ENCODE measurements around the gene ARF6. TPM values are rescaled to one million over a fixed set of nuclear protein-coding genes. Genes with fewer than 3 reads are reported as not detected.
"Not testable (repeated sequence)": the region's sequence is repeated elsewhere in the genome, so short reads cannot be mapped to it uniquely, and the experiment has no call there.

ARF6 gene
- total RNA-seq, 1 experiment from 2014 or later, result 58.8 TPM

DNA sequence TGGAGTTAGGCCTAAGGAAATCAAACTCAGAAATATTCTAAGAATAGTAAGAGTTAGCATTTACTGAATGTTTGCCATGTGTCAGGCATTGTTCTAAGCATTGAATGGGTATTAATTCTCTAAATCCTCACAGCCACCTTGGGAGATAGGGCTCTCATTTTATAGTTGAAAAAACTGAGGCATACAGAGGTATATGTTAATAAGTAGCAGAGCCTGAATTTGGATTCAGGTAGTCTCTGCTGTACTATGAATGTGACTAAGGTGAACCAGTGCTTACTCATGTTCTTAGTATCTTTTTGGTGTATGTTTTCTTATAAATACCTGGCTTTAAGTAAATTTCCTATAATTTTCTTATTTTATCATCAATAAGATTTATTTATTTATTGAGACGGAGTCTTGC is 8.1 kb downstream of the ARF6 start:
- no peak overlapping the region for H3K27ac Mint-ChIP-seq (ENCODE audit: unreplicated experiment)
- intact Hi-C loops (cut with micrococcal nuclease; ENCODE audit: unreplicated experiment), result no loop called here
- H3K4me1 ChIP-seq, result peaks cover 21% of the 10 kb centered on the region
- no peak overlapping the region for H3K4me3 ChIP-seq (ENCODE audit: low read depth, low read length)
- H3K9me3 Mint-ChIP-seq (ENCODE audit: unreplicated experiment), result no peaks in the 10 kb centered on the region
- H3K27me3 Mint-ChIP-seq (ENCODE audit: insufficient read depth, unreplicated experiment), result no peaks in the 10 kb centered on the region
- no TSS peak for BruUV-seq (replicated peaks)
- ChIA-PET CTCF (no interaction called here), POLR2A (no interaction called here)
- DNase-seq, result no peak
- H3K36me3 Mint-ChIP-seq (ENCODE audit: insufficient read depth, unreplicated experiment), result peaks cover 23% of the 10 kb centered on the region
- peaks cover 33% of the 10 kb centered on the region for H3K4me1 Mint-ChIP-seq (ENCODE audit: low read depth, unreplicated experiment)
- H3K27me3 ChIP-seq (replicated peaks; ENCODE audit: control insufficient read depth, insufficient read depth, low read length), result no peaks in the 10 kb centered on the region
- no peaks in the 10 kb centered on the region for H3K9me3 ChIP-seq
- H3K36me3 ChIP-seq (ENCODE audit: control insufficient read depth, insufficient read depth, low read length), result no peaks in the 10 kb centered on the region
- no peak overlapping the region for H3K4me3 Mint-ChIP-seq (ENCODE audit: unreplicated experiment)
- TF ChIP-seq, protein P1, sequence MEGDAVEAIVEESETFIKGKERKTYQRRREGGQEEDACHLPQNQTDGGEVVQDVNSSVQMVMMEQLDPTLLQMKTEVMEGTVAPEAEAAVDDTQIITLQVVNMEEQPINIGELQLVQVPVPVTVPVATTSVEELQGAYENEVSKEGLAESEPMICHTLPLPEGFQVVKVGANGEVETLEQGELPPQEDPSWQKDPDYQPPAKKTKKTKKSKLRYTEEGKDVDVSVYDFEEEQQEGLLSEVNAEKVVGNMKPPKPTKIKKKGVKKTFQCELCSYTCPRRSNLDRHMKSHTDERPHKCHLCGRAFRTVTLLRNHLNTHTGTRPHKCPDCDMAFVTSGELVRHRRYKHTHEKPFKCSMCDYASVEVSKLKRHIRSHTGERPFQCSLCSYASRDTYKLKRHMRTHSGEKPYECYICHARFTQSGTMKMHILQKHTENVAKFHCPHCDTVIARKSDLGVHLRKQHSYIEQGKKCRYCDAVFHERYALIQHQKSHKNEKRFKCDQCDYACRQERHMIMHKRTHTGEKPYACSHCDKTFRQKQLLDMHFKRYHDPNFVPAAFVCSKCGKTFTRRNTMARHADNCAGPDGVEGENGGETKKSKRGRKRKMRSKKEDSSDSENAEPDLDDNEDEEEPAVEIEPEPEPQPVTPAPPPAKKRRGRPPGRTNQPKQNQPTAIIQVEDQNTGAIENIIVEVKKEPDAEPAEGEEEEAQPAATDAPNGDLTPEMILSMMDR (IDR thresholded peaks at IDR 0.05; ENCODE audit: insufficient read depth in 1 of 2, low read depth in 1 of 2, low read length in 1 of 2, severe bottlenecking in 1 of 2, unreplicated experiment in 1 of 2), result no peak

DNA sequence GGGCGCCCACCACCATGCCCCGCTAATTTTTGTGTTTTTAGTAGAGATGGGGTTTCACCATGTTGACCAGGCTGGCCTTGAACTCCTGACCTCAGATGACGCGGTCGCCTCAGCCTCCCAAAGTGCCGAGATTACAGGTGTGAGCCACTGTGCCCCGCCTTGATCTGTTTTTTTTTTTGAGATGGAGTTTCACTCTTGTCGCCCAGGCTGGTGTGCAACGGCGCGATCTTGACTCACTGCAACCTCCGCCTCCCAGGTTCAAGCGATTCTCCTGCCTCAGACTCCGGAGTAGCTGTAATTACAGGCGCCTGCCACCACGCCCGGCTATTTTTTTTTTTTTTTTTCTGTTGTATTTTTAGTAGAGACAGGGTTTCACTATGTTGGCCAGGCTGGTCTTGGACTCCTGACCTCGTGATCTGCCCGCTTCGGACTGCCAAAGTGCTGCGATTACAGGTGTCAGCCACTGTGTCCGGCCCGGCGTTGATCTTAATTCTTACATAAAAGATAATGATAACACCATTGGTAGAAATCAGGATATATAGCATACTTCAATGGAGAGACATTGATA is 9.9 kb downstream of the ARF6 start:
- H3K4me3 ChIP-seq (ENCODE audit: low read depth, low read length); H3K27me3 Mint-ChIP-seq (ENCODE audit: insufficient read depth, unreplicated experiment); H3K27ac Mint-ChIP-seq (ENCODE audit: unreplicated experiment); intact Hi-C loops (cut with micrococcal nuclease; ENCODE audit: unreplicated experiment); H3K4me3 Mint-ChIP-seq (ENCODE audit: unreplicated experiment); H3K27me3 ChIP-seq (replicated peaks; ENCODE audit: control insufficient read depth, insufficient read depth, low read length); DNase-seq; BruUV-seq (replicated peaks); H3K9me3 ChIP-seq; H3K9me3 Mint-ChIP-seq (ENCODE audit: unreplicated experiment); H3K36me3 ChIP-seq (ENCODE audit: control insufficient read depth, insufficient read depth, low read length); H3K36me3 Mint-ChIP-seq (ENCODE audit: insufficient read depth, unreplicated experiment): not testable (repeated sequence)
- H3K4me1 ChIP-seq, result peaks cover 18% of the 10 kb centered on the region
- POLR2A ChIA-PET, result interaction anchor here (0.7 kb wide), 1 partner anchor 22 kb away, joined by 5 read pairs; no protein-coding TSS in a partner anchor
- peaks cover 25% of the 10 kb centered on the region for H3K4me1 Mint-ChIP-seq (ENCODE audit: low read depth, unreplicated experiment)
- CTCF ChIA-PET, result interaction anchor here (0.6 kb wide), 1 partner anchor 11 kb away, joined by 3 read pairs; no protein-coding TSS in a partner anchor

DNA sequence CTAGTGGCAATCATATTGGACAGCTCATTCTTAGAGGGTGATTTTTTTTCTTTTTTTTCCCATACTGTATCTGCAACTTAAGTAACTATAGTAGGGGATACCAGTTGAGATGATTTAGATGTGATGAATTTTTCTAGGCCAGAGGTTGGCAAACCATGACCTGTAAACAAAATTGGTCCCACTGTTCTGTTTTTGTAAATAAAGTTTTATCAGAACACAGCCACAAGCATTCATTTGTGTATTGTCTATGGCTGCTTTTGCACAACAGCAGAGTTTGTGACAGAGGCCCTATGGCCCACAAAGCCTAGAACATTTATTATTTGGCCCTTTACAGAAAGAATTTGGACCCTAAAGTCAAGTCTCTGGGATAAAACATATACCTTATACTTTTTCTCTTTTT is 11.4 kb downstream of the ARF6 start:
- CTCF ChIA-PET, result no interaction called here
- Mint-ChIP-seq H3K4me3 (ENCODE audit: unreplicated experiment) (no peak overlapping the region), H3K4me1 (ENCODE audit: low read depth, unreplicated experiment) (peaks cover 14% of the 10 kb centered on the region), H3K27ac (ENCODE audit: unreplicated experiment) (no peak overlapping the region), H3K36me3 (ENCODE audit: insufficient read depth, unreplicated experiment) (no peaks in the 10 kb centered on the region), H3K27me3 (ENCODE audit: insufficient read depth, unreplicated experiment) (no peaks in the 10 kb centered on the region), H3K9me3 (ENCODE audit: unreplicated experiment) (no peaks in the 10 kb centered on the region)
- no peaks in the 10 kb centered on the region for H3K36me3 ChIP-seq (ENCODE audit: control insufficient read depth, insufficient read depth, low read length)
- H3K4me1 ChIP-seq, result peaks cover 13% of the 10 kb centered on the region
- no peaks in the 10 kb centered on the region for H3K27me3 ChIP-seq (replicated peaks; ENCODE audit: control insufficient read depth, insufficient read depth, low read length)
- POLR2A ChIA-PET, result no interaction called here
- BruUV-seq (replicated peaks), result no TSS peak
- no peak for DNase-seq
- H3K4me3 ChIP-seq (ENCODE audit: low read depth, low read length), result no peak overlapping the region
- intact Hi-C loops (cut with micrococcal nuclease; ENCODE audit: unreplicated experiment), result no loop called here
- H3K9me3 ChIP-seq, result no peaks in the 10 kb centered on the region
- TF ChIP-seq, protein P1 (IDR thresholded peaks at IDR 0.05; ENCODE audit: insufficient read depth in 1 of 2, low read depth in 1 of 2, low read length in 1 of 2, severe bottlenecking in 1 of 2, unreplicated experiment in 1 of 2), result no peak
